ENCODE data around the gene WASF2.

WASF2 gene

GRCh38 chr1:27380766-27381733 lies 108.9 kb downstream of the WASF2 start:
- Histone ChIP-seq H3K27me3 (ENCODE audit: control insufficient read depth in 1 of 2, insufficient read depth in 2 of 2, low read length in 2 of 2) (peaks cover 0 to 8% of the 10 kb centered on the region in 2 donors), H3K4me1 (ENCODE audit: control insufficient read depth in 1 of 2, insufficient read depth in 2 of 2, low read length in 2 of 2) (no peaks in the 10 kb centered on the region), H3K4me3 (ENCODE audit: low read depth in 1 of 2, low read length in 2 of 2) (no peak overlapping the region), H3K9me3 (ENCODE audit: control insufficient read depth in 1 of 2, low read length in 2 of 2) (no peaks in the 10 kb centered on the region), H3K9ac (ENCODE audit: low read depth in 1 of 2, low read length in 2 of 2) (no peak overlapping the region), H3K36me3 (ENCODE audit: control insufficient read depth in 1 of 2, insufficient read depth in 2 of 2, low read length in 2 of 2) (no peaks in the 10 kb centered on the region), H3K27ac (ENCODE audit: low read depth, low read length) (no peak overlapping the region)

- H3K36me3 ChIP-seq (ENCODE audit: control insufficient read depth in 1 of 2, insufficient read depth in 2 of 2, low read length in 2 of 2) = no peaks in the 10 kb centered on the region
- H3K9me3 ChIP-seq (ENCODE audit: control insufficient read depth in 1 of 2, low read length in 2 of 2) = no peaks in the 10 kb centered on the region
- H3K4me3 ChIP-seq (ENCODE audit: low read depth in 1 of 2, low read length in 2 of 2) = no peak overlapping the region
- no peaks in the 10 kb centered on the region for H3K4me1 ChIP-seq (ENCODE audit: control insufficient read depth in 1 of 2, insufficient read depth in 2 of 2, low read length in 2 of 2)
- no peak overlapping the region for H3K9ac ChIP-seq (ENCODE audit: low read depth in 1 of 2, low read length in 2 of 2)
- no peak overlapping the region for H3K27ac ChIP-seq (ENCODE audit: low read depth, low read length)
- H3K27me3 ChIP-seq (ENCODE audit: control insufficient read depth in 1 of 2, insufficient read depth in 2 of 2, low read length in 2 of 2) = peaks cover 0 to 8% of the 10 kb centered on the region in 2 donors
Measured at GRCh38 chr1:27380224-27380623, 109.7 kb downstream of the WASF2 start.

- Histone ChIP-seq H3K9me3 (ENCODE audit: control insufficient read depth in 1 of 2, low read length in 2 of 2) (no peaks in the 10 kb centered on the region), H3K27me3 (ENCODE audit: control insufficient read depth in 1 of 2, insufficient read depth in 2 of 2, low read length in 2 of 2) (peaks cover 0 to 8% of the 10 kb centered on the region in 2 donors), H3K9ac (ENCODE audit: low read depth in 1 of 2, low read length in 2 of 2) (no peak overlapping the region), H3K36me3 (ENCODE audit: control insufficient read depth in 1 of 2, insufficient read depth in 2 of 2, low read length in 2 of 2) (no peaks in the 10 kb centered on the region), H3K4me3 (ENCODE audit: low read depth in 1 of 2, low read length in 2 of 2) (no peak overlapping the region), H3K27ac (ENCODE audit: low read depth, low read length) (no peak overlapping the region), H3K4me1 (ENCODE audit: control insufficient read depth in 1 of 2, insufficient read depth in 2 of 2, low read length in 2 of 2) (no peaks in the 10 kb centered on the region)
Measured at GRCh38 chr1:27379564-27380122, 110.3 kb downstream of the WASF2 start.

- Histone ChIP-seq H3K36me3 (ENCODE audit: control insufficient read depth in 1 of 2, insufficient read depth in 2 of 2, low read length in 2 of 2) (no peaks in the 10 kb centered on the region), H3K27me3 (ENCODE audit: control insufficient read depth in 1 of 2, insufficient read depth in 2 of 2, low read length in 2 of 2) (peaks cover 0 to 11% of the 10 kb centered on the region in 2 donors), H3K9ac (ENCODE audit: low read depth in 1 of 2, low read length in 2 of 2) (no peak overlapping the region), H3K27ac (ENCODE audit: low read depth, low read length) (no peak overlapping the region), H3K4me1 (ENCODE audit: control insufficient read depth in 1 of 2, insufficient read depth in 2 of 2, low read length in 2 of 2) (no peaks in the 10 kb centered on the region), H3K4me3 (ENCODE audit: low read depth in 1 of 2, low read length in 2 of 2) (no peak overlapping the region), H3K9me3 (ENCODE audit: control insufficient read depth in 1 of 2, low read length in 2 of 2) (no peaks in the 10 kb centered on the region)
Measured at GRCh38 chr1:27377760-27378495, 112.0 kb downstream of the WASF2 start.

- no peaks in the 10 kb centered on the region for H3K4me1 ChIP-seq (ENCODE audit: control insufficient read depth in 1 of 2, insufficient read depth in 2 of 2, low read length in 2 of 2)
- no peak within 1 kb of the TSS for H3K27ac ChIP-seq (ENCODE audit: low read depth, low read length)
- H3K27me3 ChIP-seq (ENCODE audit: control insufficient read depth in 1 of 2, insufficient read depth in 2 of 2, low read length in 2 of 2) = peaks cover 0 to 4% of the 10 kb centered on the region in 2 donors
- H3K9ac ChIP-seq (ENCODE audit: low read depth in 1 of 2, low read length in 2 of 2) = no peak within 1 kb of the TSS
- no peaks in the 10 kb centered on the region for H3K36me3 ChIP-seq (ENCODE audit: control insufficient read depth in 1 of 2, insufficient read depth in 2 of 2, low read length in 2 of 2)
- no peaks in the 10 kb centered on the region for H3K9me3 ChIP-seq (ENCODE audit: control insufficient read depth in 1 of 2, low read length in 2 of 2)
- no peak within 1 kb of the TSS for H3K4me3 ChIP-seq (ENCODE audit: low read depth in 1 of 2, low read length in 2 of 2)
Measured at GRCh38 chr1:27374362-27375086, 115.4 kb downstream of the WASF2 start, which contains the start of gene FCN3. Gene FCN3, minus strand, starts transcription at chr1:27374824. Its CDS starts 6 bp downstream, at chr1:27374818.

- Histone ChIP-seq H3K27ac (ENCODE audit: low read depth, low read length) (no peak overlapping the region), H3K9ac (ENCODE audit: low read depth in 1 of 2, low read length in 2 of 2) (no peak overlapping the region), H3K4me3 (ENCODE audit: low read depth in 1 of 2, low read length in 2 of 2) (no peak overlapping the region), H3K4me1 (ENCODE audit: control insufficient read depth in 1 of 2, insufficient read depth in 2 of 2, low read length in 2 of 2) (peaks cover 0 to 4% of the 10 kb centered on the region in 2 donors), H3K36me3 (ENCODE audit: control insufficient read depth in 1 of 2, insufficient read depth in 2 of 2, low read length in 2 of 2) (no peaks in the 10 kb centered on the region), H3K9me3 (ENCODE audit: control insufficient read depth in 1 of 2, low read length in 2 of 2) (no peaks in the 10 kb centered on the region), H3K27me3 (ENCODE audit: control insufficient read depth in 1 of 2, insufficient read depth in 2 of 2, low read length in 2 of 2) (peaks cover 0 to 4% of the 10 kb centered on the region in 2 donors)
Measured at GRCh38 chr1:27372808-27373690, 116.9 kb downstream of the WASF2 start.

- H3K9ac ChIP-seq (ENCODE audit: low read depth in 1 of 2, low read length in 2 of 2) = no peak overlapping the region
- no peak overlapping the region for H3K4me3 ChIP-seq (ENCODE audit: low read depth in 1 of 2, low read length in 2 of 2)
- H3K4me1 ChIP-seq (ENCODE audit: control insufficient read depth in 1 of 2, insufficient read depth in 2 of 2, low read length in 2 of 2) = peaks cover 4 to 10% of the 10 kb centered on the region in 2 donors
- H3K36me3 ChIP-seq (ENCODE audit: control insufficient read depth in 1 of 2, insufficient read depth in 2 of 2, low read length in 2 of 2) = no peaks in the 10 kb centered on the region
- H3K9me3 ChIP-seq (ENCODE audit: control insufficient read depth in 1 of 2, low read length in 2 of 2) = no peaks in the 10 kb centered on the region
- H3K27ac ChIP-seq (ENCODE audit: low read depth, low read length) = no peak overlapping the region
- H3K27me3 ChIP-seq (ENCODE audit: control insufficient read depth in 1 of 2, insufficient read depth in 2 of 2, low read length in 2 of 2) = peaks cover 0 to 4% of the 10 kb centered on the region in 2 donors
Measured at GRCh38 chr1:27372022-27372807, 117.8 kb downstream of the WASF2 start.

- Histone ChIP-seq H3K4me1 (ENCODE audit: control insufficient read depth in 1 of 2, insufficient read depth in 2 of 2, low read length in 2 of 2) (peaks cover 17 to 25% of the 10 kb centered on the region in 2 donors), H3K36me3 (ENCODE audit: control insufficient read depth in 1 of 2, insufficient read depth in 2 of 2, low read length in 2 of 2) (no peaks in the 10 kb centered on the region), H3K27me3 (ENCODE audit: control insufficient read depth in 1 of 2, insufficient read depth in 2 of 2, low read length in 2 of 2) (no peaks in the 10 kb centered on the region), H3K9ac (ENCODE audit: low read depth in 1 of 2, low read length in 2 of 2) (no peak overlapping the region), H3K27ac (ENCODE audit: low read depth, low read length) (no peak overlapping the region), H3K4me3 (ENCODE audit: low read depth in 1 of 2, low read length in 2 of 2) (no peak overlapping the region), H3K9me3 (ENCODE audit: control insufficient read depth in 1 of 2, low read length in 2 of 2) (no peaks in the 10 kb centered on the region)
Measured at GRCh38 chr1:27368869-27369582, 120.9 kb downstream of the WASF2 start.
